ENCODE measurements around the gene ACSM6.

Gene ACSM6

DNA sequence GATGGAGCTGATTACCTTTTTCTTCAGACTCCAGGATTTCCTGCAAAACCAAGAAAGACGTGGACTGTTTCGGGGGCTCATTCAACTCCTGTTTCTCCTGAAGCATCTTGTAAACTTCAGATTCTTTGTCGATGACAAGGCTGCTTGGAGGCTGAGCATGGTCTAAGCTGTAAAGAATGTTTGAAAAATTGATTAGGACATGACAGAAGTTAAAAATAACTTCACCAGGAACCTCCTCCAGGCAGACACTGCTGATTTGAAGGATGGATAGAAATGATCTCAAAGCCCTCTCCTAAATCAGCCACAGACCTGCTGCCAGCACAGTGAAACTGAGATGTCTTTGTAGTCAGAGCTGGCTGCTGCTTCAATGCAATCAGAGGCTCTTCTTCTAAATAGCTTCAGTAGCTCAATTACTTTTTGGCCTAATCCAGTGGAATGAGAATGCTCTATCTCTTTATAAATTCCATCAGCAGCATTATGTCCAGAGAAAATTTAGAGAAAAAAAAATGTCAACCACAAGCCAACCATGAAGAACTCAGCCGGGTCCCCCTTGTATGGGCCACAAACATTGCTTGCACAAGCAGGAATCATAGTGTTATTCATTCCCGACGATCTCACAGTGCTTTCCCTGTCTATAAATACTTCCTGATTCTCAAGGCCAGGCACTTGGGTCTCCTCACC, 53.3 kb downstream of the ACSM6 start:
- H3K4me1 ChIP-seq (ENCODE audit: control insufficient read depth in 1 of 2, insufficient read depth in 2 of 2, low read length in 2 of 2): peaks cover 4 to 15% of the 10 kb centered on the region in 2 donors
- H3K36me3 ChIP-seq (ENCODE audit: control insufficient read depth in 1 of 2, insufficient read depth in 2 of 2, low read length in 2 of 2): peaks cover 0 to 28% of the 10 kb centered on the region in 2 donors
- no peaks in the 10 kb centered on the region for H3K27me3 ChIP-seq (ENCODE audit: low read depth, low read length)
- no peaks in the 10 kb centered on the region for H3K9me3 ChIP-seq (ENCODE audit: control insufficient read depth in 1 of 2, low read length in 2 of 2)
- H3K27ac ChIP-seq (ENCODE audit: low read length): peak overlapping the region; percentile 49
- no peak overlapping the region for H3K4me3 ChIP-seq (ENCODE audit: low read depth in 1 of 2, low read length in 2 of 2)

DNA sequence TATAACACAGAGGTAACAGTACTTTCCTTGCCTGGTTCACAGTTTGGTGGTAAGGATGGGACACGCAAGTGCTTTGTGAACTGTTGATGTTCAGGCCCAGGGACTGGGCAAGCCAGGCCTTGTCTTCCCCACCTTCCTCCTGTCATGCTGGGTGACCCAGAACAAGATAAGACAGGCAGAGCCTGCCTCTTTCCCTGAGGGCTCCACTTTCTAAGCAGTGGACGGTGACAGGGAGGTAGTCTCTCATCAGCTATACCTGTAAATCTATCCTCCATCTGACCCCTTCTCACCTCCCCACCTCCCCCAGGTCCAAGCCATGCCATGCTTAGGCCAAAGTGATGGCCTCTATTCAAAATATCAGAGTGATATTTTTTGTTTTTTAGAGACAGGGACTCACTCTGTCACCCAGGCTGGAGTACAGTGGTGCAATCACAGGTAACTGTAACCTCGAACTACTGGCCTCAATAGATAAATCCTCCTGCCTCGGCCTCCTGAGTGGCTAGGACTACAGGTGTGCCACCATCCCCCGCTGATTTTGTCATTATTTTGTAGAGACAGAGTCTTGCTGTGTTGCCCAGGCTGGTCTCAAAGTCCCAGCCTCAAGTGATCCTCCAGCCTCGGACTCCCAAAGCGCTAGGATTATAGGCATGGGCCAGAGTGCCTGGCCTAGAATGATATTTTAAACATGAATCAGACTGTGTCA, 54.0 kb downstream of the ACSM6 start:
- Histone ChIP-seq H3K9me3 (ENCODE audit: control insufficient read depth in 1 of 2, low read length in 2 of 2) (no peaks in the 10 kb centered on the region), H3K27ac (ENCODE audit: low read length) (peak overlapping the region; percentile 30), H3K4me3 (ENCODE audit: low read depth in 1 of 2, low read length in 2 of 2) (no peak overlapping the region), H3K27me3 (ENCODE audit: low read depth, low read length) (no peaks in the 10 kb centered on the region), H3K36me3 (ENCODE audit: control insufficient read depth in 1 of 2, insufficient read depth in 2 of 2, low read length in 2 of 2) (peaks cover 0 to 28% of the 10 kb centered on the region in 2 donors), H3K4me1 (ENCODE audit: control insufficient read depth in 1 of 2, insufficient read depth in 2 of 2, low read length in 2 of 2) (peaks cover 4 to 15% of the 10 kb centered on the region in 2 donors)

DNA sequence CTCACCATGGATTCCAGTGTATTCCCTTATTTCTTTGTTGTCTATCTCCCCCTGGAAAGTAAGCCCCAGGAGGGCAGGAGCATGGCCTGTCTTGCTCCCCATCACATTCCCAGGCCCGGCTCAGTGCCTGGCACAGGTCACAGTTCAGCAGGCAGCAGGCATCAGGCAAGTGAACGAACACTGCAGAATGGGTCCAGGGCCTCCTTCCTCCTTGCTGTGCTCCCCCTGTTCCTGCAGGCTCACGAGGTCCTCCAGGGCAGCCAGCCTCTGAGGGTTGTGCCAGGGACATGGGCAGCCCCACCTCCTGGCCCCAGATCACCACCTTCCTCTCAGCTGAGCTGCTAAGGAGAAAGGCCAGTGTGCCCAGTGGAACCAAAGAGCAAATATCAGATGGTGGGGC, 55.0 kb downstream of the ACSM6 start:
- Histone ChIP-seq H3K4me3 (ENCODE audit: low read depth in 1 of 2, low read length in 2 of 2) (no peak overlapping the region), H3K9me3 (ENCODE audit: control insufficient read depth in 1 of 2, low read length in 2 of 2) (no peaks in the 10 kb centered on the region), H3K27ac (ENCODE audit: low read length) (no peak overlapping the region), H3K27me3 (ENCODE audit: low read depth, low read length) (no peaks in the 10 kb centered on the region), H3K4me1 (ENCODE audit: control insufficient read depth in 1 of 2, insufficient read depth in 2 of 2, low read length in 2 of 2) (peaks cover 4 to 15% of the 10 kb centered on the region in 2 donors), H3K36me3 (ENCODE audit: control insufficient read depth in 1 of 2, insufficient read depth in 2 of 2, low read length in 2 of 2) (peaks cover 0 to 25% of the 10 kb centered on the region in 2 donors)

GRCh38 chr10:95249467-95249866, 55.4 kb downstream of the ACSM6 start:
- Histone ChIP-seq H3K36me3 (ENCODE audit: control insufficient read depth in 1 of 2, insufficient read depth in 2 of 2, low read length in 2 of 2) (peaks cover 0 to 25% of the 10 kb centered on the region in 2 donors), H3K9me3 (ENCODE audit: control insufficient read depth in 1 of 2, low read length in 2 of 2) (no peaks in the 10 kb centered on the region), H3K4me1 (ENCODE audit: control insufficient read depth in 1 of 2, insufficient read depth in 2 of 2, low read length in 2 of 2) (peaks cover 4 to 15% of the 10 kb centered on the region in 2 donors), H3K27ac (ENCODE audit: low read length) (no peak overlapping the region), H3K4me3 (ENCODE audit: low read depth in 1 of 2, low read length in 2 of 2) (no peak overlapping the region), H3K27me3 (ENCODE audit: low read depth, low read length) (no peaks in the 10 kb centered on the region)

DNA sequence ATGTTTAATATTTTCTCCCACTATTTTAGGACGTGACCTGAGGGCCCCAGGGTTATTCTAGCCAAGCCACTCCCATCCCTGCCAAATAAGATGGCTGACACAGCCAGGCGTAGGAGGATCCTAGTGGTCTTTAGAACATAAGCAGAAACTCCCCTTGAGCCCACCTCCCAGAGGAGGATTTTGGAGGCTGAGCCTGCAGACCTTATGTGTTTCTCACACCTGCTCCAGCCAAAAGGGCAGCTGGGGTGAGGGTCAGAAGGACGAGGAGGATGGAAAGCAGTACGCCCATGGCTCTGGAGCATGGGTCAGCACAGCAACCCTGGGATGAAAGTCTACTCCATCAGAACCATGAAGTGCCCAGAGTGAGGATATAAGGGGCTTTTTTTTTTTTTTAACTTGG, 56.8 kb downstream of the ACSM6 start:
- H3K27ac ChIP-seq (ENCODE audit: low read length): no peak overlapping the region

GRCh38 chr10:95253007-95253406, 59.0 kb downstream of the ACSM6 start:
- H3K9me3 ChIP-seq (ENCODE audit: control insufficient read depth in 1 of 2, low read length in 2 of 2): peaks cover 0 to 6% of the 10 kb centered on the region in 2 donors
- peaks cover 3% of the 10 kb centered on the region in 2 donors for H3K36me3 ChIP-seq (ENCODE audit: control insufficient read depth in 1 of 2, insufficient read depth in 2 of 2, low read length in 2 of 2)
- no peak overlapping the region for H3K4me3 ChIP-seq (ENCODE audit: low read depth in 1 of 2, low read length in 2 of 2)
- no peaks in the 10 kb centered on the region for H3K27me3 ChIP-seq (ENCODE audit: low read depth, low read length)
- no peak overlapping the region for H3K27ac ChIP-seq (ENCODE audit: low read length)
- H3K4me1 ChIP-seq (ENCODE audit: control insufficient read depth in 1 of 2, insufficient read depth in 2 of 2, low read length in 2 of 2): no peaks in the 10 kb centered on the region

More for the DNA sequence above, 56.8 kb downstream of the ACSM6 start:
- Histone ChIP-seq H3K27me3 (ENCODE audit: low read depth, low read length) (no peaks in the 10 kb centered on the region), H3K9me3 (ENCODE audit: control insufficient read depth in 1 of 2, low read length in 2 of 2) (no peaks in the 10 kb centered on the region), H3K36me3 (ENCODE audit: control insufficient read depth in 1 of 2, insufficient read depth in 2 of 2, low read length in 2 of 2) (peaks cover 0 to 13% of the 10 kb centered on the region in 2 donors), H3K4me1 (ENCODE audit: control insufficient read depth in 1 of 2, insufficient read depth in 2 of 2, low read length in 2 of 2) (peaks cover 4 to 15% of the 10 kb centered on the region in 2 donors), H3K4me3 (ENCODE audit: low read depth in 1 of 2, low read length in 2 of 2) (no peak overlapping the region)

DNA sequence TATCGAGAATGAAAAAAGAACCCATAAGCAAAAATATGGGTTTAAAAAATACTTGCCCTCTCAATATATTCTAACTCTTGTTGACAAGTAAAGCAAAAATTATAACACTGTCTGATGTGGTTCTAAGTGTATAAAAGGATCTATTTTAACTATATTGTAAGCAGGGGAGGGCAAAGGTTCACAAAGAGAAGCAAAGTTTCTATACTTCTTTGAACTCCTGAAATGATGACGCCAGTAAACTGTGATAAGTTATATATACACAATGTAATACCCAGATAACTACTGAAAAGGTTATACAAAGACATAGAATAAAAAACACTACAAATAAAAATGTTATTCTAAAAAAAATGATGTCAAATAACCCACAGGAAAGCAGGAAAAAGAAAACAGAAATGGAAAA, 59.6 kb downstream of the ACSM6 start:
- no peak overlapping the region for H3K27ac ChIP-seq (ENCODE audit: low read length)

DNA sequence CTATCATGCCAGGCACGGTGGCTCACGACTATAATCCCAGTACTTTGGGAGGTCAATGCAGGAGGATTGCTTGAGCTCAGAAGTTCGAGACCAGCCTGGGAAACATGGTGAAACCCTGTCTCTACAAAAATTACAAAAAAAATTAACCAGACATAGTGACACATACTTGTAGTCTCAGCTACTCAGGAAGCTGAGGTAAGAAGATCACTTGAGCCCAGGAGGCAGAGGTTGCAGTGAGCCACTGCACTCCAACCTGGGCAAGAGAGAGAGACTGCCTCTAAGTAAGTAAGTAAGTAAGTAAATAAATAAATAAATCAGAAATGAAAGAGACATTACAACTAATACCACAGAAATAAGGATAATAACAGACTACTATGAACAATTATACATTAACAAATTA, 60.6 kb downstream of the ACSM6 start:
- H3K27ac ChIP-seq (ENCODE audit: low read length): no peak overlapping the region
- no peaks in the 10 kb centered on the region for H3K27me3 ChIP-seq (ENCODE audit: low read depth, low read length)
- H3K9me3 ChIP-seq (ENCODE audit: control insufficient read depth in 1 of 2, low read length in 2 of 2): peaks cover 0 to 6% of the 10 kb centered on the region in 2 donors
- H3K36me3 ChIP-seq (ENCODE audit: control insufficient read depth in 1 of 2, insufficient read depth in 2 of 2, low read length in 2 of 2): peaks cover 3% of the 10 kb centered on the region in 2 donors
- H3K4me3 ChIP-seq (ENCODE audit: low read depth in 1 of 2, low read length in 2 of 2): no peak overlapping the region
- no peaks in the 10 kb centered on the region for H3K4me1 ChIP-seq (ENCODE audit: control insufficient read depth in 1 of 2, insufficient read depth in 2 of 2, low read length in 2 of 2)

More for the DNA sequence above, 59.6 kb downstream of the ACSM6 start:
- Histone ChIP-seq H3K4me3 (ENCODE audit: low read depth in 1 of 2, low read length in 2 of 2) (no peak overlapping the region), H3K36me3 (ENCODE audit: control insufficient read depth in 1 of 2, insufficient read depth in 2 of 2, low read length in 2 of 2) (peaks cover 3% of the 10 kb centered on the region in 2 donors), H3K9me3 (ENCODE audit: control insufficient read depth in 1 of 2, low read length in 2 of 2) (peaks cover 0 to 6% of the 10 kb centered on the region in 2 donors), H3K27me3 (ENCODE audit: low read depth, low read length) (no peaks in the 10 kb centered on the region), H3K4me1 (ENCODE audit: control insufficient read depth in 1 of 2, insufficient read depth in 2 of 2, low read length in 2 of 2) (no peaks in the 10 kb centered on the region)

GRCh38 chr10:95256268-95256667, 62.2 kb downstream of the ACSM6 start:
- peaks cover 3% of the 10 kb centered on the region in 2 donors for H3K36me3 ChIP-seq (ENCODE audit: control insufficient read depth in 1 of 2, insufficient read depth in 2 of 2, low read length in 2 of 2)
- peaks cover 4 to 6% of the 10 kb centered on the region in 2 donors for H3K4me1 ChIP-seq (ENCODE audit: control insufficient read depth in 1 of 2, insufficient read depth in 2 of 2, low read length in 2 of 2)

GRCh38 chr10:95257849-95258248, 63.8 kb downstream of the ACSM6 start:
- no peak overlapping the region for H3K27ac ChIP-seq (ENCODE audit: low read length)
- peaks cover 0 to 6% of the 10 kb centered on the region in 2 donors for H3K9me3 ChIP-seq (ENCODE audit: control insufficient read depth in 1 of 2, low read length in 2 of 2)
- peaks cover 4 to 7% of the 10 kb centered on the region in 2 donors for H3K4me1 ChIP-seq (ENCODE audit: control insufficient read depth in 1 of 2, insufficient read depth in 2 of 2, low read length in 2 of 2)
- peaks cover 3 to 8% of the 10 kb centered on the region in 2 donors for H3K36me3 ChIP-seq (ENCODE audit: control insufficient read depth in 1 of 2, insufficient read depth in 2 of 2, low read length in 2 of 2)
- H3K27me3 ChIP-seq (ENCODE audit: low read depth, low read length): no peaks in the 10 kb centered on the region
- no peak overlapping the region for H3K4me3 ChIP-seq (ENCODE audit: low read depth in 1 of 2, low read length in 2 of 2)

More at GRCh38 chr10:95256268-95256667, 62.2 kb downstream of the ACSM6 start:
- H3K27ac ChIP-seq (ENCODE audit: low read length): no peak overlapping the region
- peaks cover 0 to 6% of the 10 kb centered on the region in 2 donors for H3K9me3 ChIP-seq (ENCODE audit: control insufficient read depth in 1 of 2, low read length in 2 of 2)
- H3K4me3 ChIP-seq (ENCODE audit: low read depth in 1 of 2, low read length in 2 of 2): no peak overlapping the region
- no peaks in the 10 kb centered on the region for H3K27me3 ChIP-seq (ENCODE audit: low read depth, low read length)

DNA sequence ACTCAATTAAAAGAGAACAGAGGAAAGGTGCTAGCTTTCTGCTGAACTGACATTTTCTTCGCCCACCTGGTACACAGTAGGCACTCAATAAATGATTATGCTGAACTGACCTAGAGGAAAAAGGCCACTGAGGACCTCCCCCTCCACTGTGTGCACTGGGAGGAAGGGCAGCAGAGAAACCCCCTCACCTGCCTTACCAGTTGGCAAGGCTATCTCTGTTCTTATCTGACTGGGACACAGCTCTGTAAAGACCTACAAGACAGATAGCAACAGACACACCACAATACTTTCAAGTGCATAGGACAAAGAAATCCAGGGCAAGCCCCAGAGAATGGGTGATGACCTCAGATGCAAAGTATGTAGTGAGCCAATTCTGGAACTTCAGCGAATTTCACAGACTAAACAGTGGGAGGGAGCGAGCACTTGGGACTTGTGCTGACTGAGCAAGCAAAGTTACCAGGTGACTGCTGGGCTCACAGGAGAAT, 66.4 kb downstream of the ACSM6 start:
- Histone ChIP-seq H3K9me3 (ENCODE audit: control insufficient read depth in 1 of 2, low read length in 2 of 2) (peaks cover 0 to 6% of the 10 kb centered on the region in 2 donors), H3K27me3 (ENCODE audit: low read depth, low read length) (no peaks in the 10 kb centered on the region), H3K4me3 (ENCODE audit: low read depth in 1 of 2, low read length in 2 of 2) (no peak overlapping the region), H3K4me1 (ENCODE audit: control insufficient read depth in 1 of 2, insufficient read depth in 2 of 2, low read length in 2 of 2) (peaks cover 4 to 7% of the 10 kb centered on the region in 2 donors), H3K36me3 (ENCODE audit: control insufficient read depth in 1 of 2, insufficient read depth in 2 of 2, low read length in 2 of 2) (peaks cover 3 to 23% of the 10 kb centered on the region in 2 donors), H3K27ac (ENCODE audit: low read length) (peak overlapping the region; percentile 52)
